IPS DF 4.7 (cell line): ENCODE measurements around the gene CUEDC1.

ENCODE experiments used
- DNase-seq: peaks from one replicate; pipeline ENCODE4 v3.0.0-alpha.2; 2013; ENCODE audit warnings: low spot score; ENCODE audit errors: extremely low read depth

The CUEDC1 gene

DNA sequence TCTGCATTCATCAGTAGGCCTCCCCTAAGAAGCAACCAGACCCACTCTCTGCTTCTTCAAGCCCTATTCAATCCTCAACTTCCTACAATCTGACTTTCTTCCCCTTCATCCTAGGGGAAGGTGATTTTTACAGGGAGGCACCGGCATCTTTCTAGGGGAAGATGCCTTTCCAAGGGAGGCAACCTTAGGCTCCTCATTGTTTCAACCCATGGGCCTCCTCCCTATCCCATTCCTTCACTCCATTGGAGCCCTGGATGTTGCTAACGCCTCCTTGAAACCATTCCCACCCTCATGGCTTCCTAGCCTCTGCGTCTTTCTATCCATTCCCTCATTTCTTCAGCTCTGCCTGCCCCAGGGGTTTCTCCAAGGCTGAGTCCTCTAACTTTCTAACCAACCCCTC lies 2.7 kb upstream of the CUEDC1 start:
- no peak for DNase-seq

- no peak for DNase-seq
These were observed 2.1 kb upstream of the CUEDC1 start for GRCh38 chr17:57957120-57957850.

DNA sequence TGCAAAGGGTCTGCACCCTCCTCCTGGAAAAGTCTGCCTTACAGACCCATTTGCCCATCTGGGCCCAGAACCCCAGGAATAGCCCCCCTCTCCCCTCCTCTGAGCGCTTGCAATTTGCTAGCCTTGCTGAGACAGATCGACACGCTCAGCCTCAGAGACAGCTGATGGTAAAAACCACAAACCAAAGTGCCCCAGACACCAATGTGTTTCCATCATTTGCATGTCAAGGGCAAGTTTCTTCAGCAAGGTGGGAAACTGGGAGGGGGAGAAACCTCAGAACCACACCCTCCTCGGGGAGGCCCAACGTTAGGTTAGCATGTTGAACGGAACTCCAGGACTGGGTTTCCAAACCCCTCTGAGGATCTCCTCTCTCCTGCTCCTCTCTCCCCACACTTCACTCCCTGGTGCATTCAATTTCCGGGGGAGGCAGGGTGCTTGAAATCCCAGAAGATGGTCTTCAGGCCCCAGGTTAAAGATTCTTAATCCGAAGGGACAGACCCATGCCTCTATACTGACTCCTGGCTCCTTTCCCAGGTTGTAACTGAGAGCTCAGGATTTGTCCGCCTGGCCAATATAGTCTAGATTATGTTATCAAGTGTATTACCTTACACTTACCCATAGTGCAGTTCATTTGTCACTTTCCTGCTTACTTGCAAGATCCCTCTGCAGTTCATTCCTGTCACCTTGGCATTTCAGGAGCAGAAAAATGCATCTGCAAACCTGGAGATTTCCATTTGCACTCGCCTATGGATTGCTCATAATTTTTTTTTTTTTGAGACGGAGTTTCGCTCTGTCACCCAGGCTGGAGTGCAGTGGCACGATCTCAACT lies 1.3 kb upstream of the CUEDC1 start:
- DNase-seq, result no peak

DNA sequence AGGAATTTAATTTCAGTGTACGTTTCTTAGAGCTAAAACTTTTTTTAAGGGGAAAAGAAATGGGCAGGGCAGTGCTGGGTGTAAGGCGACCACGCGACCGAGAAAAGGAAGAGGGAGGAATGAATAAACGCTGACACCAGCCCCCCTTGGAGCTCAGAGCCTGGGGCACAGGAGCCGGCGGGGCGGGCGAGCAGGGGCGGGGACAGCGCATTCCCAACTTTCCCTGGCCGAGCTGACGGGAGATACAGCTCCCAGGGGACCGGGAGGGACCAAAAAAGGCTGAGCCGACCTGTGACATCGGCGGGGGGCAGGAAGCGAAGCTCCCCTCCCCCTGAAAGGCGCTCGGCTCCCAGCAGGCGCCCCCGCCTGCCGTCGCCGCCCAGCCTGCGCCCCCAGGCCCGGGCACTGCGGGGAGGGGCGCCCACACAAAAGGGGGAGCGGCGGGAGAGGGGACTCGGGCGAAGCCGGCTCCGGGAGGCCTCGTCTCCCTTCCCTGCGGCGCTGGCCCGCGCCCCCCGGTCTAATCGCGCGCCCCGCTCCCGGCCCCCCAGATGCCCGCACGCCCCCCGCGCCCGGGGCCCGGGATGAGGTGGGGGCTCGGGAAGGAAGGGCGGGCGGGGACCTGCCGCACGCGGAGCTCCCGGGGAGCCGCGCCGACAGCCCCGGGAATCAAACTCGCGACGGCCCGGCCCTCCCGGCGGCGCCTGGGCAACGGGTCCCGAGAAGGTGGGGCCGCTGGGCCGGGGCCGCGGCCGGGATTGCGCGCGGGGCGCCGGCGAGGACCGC lies 622 bp downstream of the CUEDC1 start:
- no peak for DNase-seq

DNA sequence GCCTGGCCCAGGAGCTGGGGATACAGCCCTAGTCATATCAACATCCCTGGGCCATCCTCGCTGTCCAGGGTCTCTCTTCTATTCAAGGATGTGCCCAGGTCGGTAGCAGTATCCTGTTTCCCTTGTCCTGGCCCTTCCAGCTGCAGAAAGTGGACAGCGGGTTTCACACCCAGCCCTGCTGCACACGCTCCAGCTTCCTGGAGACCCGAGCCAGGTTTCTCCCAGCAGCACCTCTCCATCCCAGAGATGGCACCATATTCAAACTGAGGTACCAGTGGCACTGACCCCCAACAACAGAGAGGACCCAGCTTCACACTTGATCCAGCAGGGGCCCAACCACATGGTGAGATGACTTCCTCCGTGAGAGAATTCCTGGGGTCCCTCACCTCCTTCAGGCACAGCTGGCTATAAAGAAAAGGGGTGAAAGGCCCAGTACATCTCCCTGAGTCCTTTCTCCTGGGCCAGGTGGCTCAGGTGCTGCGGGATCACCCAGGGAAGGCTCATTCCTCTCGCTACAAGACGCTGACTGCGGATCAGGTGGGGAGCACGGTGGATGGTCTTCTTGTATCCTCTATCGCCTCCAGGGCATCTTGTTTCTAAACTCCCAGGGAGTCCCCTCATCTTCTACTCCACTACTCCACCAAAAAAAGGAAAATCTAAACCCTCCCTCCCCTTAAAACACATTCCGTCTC lies 1.4 kb downstream of the CUEDC1 start:
- no peak for DNase-seq

- no peak for DNase-seq
These were observed 2.0 kb downstream of the CUEDC1 start for GRCh38 chr17:57953219-57953618.

DNA sequence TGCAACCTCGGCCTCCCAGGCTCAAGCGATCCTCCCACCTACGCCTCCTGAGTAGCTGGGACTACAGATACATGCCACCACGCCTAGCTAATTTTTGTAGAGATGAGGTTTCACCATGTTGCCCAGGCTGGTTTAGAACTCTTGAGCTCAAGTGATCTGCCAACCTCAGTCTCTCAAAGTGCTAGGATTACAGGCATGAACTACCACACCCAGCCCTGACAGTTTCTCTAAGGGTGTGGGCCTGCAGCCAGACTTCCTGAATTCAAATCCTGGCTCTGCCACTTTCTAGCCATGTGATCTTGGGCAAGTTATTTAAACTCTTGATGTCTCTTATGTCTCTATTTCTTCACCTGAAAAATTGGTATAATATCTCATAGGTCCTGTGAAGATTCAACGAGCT lies 5.6 kb downstream of the CUEDC1 start:
- DNase-seq, result no peak

DNA sequence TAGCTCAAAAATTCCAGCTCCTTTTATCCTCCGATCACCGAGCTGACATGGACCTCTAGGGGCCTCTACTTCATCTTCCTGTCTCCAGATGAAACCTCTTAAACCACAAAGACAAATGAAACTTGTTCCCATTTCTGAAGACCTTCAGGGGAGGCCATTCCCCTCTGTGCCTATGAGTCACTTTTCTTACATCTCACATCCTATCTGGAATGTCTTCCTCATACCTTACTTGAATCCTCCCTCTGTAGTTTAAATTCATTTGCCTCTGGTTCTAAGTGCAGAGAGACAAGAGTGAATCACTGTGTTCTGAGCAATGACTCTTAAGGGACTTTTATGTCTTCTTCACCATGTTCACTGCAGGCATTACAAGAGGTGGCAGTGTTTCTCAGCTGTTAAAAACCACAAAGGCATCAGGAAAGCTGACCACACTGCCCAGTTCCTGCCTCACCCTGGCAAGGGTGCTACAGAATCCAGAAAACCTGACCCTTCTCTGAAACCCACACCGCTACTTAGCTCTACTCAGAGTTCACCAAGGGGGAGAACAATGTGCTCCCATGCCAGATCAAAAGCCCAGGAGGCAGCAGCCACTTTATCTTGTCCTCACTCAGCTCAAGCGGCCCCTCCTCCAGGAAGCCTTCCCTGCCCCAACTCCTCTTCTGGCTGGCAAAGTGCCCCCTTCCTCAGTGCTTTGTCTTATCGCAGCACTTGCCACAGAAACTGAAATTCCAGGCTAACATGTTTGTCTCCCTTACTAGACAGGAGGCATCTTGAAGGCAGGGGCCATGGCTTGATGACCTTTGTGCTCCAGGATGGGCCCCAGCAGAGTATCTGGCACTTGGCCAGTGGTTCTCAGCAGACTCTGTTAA lies 6.4 kb downstream of the CUEDC1 start:
- no peak for DNase-seq

GRCh38 chr17:57948169-57948554 lies 7.0 kb downstream of the CUEDC1 start:
- DNase-seq, result no peak

DNA sequence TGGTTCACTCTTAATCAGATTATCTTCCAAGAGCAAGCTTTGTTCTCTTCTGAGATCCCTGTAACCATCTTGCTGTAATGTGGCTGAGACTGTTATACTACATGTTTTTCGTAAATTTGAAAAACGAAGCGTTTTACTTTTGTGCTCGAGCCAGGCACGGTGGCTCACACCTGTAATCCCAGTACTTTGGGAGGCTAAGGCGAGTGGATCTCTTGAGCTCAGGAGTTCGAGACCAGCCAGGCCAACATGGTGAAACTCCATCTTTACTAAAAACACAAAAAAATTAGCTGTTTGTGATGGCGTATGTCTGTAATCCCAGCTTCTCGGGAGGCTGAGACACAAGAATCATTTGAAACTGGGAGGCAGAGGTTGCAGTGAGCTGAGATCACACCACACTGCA lies 7.8 kb downstream of the CUEDC1 start:
- DNase-seq, result no peak

GRCh38 chr17:57946798-57947358 lies 8.3 kb downstream of the CUEDC1 start:
- DNase-seq, result no peak

GRCh38 chr17:57945996-57946797 lies 9.0 kb downstream of the CUEDC1 start:
- DNase-seq, result no peak

GRCh38 chr17:57944908-57945307 lies 10.3 kb downstream of the CUEDC1 start:
- DNase-seq, result no peak

DNA sequence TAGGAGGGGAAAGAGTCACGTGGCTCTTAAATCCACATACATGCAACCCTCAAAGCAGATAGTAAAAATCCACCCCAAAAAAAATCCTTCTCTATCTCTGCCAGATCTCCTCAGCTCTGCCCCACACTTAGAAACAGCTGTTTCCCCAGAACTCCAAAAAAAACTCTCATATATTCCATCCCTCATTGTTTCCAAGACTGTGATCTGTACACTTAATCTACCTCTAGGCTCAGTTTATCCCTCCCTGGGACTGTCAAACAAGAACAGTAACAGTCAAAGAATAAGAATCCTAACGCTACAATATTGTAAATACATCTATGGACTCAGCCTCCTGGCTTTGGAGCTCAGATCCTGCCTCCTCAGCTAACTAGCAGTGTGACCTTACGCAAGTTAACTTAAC lies 11.6 kb downstream of the CUEDC1 start:
- DNase-seq, result no peak

DNA sequence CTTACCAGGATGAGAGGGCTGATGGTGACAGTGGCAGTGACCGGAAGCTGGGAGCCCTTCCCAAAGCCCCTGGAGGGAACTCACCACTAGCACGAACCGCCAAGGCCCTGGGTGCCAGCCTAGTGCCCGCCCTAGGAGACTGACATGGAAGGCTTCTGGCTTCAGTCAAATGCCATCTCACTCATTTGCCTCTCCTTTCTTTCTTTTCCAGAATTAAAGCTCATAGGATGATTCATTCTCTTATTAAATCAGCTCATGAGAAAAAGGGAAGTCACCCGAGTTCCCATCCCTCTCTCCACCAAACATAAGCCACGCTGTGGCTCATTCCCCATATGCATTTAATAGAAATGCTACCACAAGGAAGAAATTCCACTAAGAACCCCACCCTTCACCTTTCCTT lies 12.1 kb downstream of the CUEDC1 start:
- DNase-seq, result no peak

GRCh38 chr17:57941384-57942370 lies 13.5 kb downstream of the CUEDC1 start:
- DNase-seq, result no peak

DNA sequence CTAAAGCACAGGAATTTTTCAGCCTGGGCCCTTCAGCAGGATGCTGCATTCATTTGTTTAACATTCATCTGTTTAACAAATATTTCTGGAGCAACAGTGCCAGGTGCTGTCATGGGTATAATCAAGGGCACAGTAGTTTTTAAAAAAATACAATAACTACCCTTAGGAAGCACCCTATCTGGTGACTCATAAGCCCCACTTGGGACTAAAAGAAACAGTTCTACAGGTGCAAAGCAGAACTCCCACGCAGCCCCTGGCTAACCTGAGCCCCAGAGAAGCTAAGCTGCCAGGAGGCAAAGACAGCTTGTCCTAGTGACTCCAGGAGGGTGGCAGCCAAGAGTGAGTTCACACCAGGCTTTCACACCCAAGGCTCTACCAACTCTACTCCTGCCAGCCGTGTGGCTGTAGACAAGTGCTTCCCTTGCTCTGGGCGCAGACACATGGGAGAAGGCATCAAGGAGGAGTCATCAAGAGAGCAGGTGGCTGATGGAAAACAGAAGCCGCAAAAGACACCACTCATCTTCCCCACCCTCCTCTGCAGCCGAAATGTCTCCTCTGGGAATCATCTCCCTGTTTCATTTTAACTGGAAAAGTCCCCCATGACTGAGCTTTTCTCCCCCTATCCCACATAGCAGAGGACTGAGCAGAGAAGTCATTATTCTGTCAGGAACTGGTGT lies 14.4 kb downstream of the CUEDC1 start:
- no peak for DNase-seq

- DNase-seq, result no peak
These were observed 15.0 kb downstream of the CUEDC1 start for GRCh38 chr17:57940231-57940630.
